ELR (cell line): ENCODE results near the gene CHSY1.
"Not testable (repeated sequence)": the region's sequence is repeated elsewhere in the genome, so short reads cannot be mapped to it uniquely, and the experiment has no call there.

Experiments
- DNase-seq: peaks from one replicate; pipeline ENCODE4 v3.0.0-alpha.2; 2015; ENCODE audit warnings: low read depth

CHSY1 gene

DNA sequence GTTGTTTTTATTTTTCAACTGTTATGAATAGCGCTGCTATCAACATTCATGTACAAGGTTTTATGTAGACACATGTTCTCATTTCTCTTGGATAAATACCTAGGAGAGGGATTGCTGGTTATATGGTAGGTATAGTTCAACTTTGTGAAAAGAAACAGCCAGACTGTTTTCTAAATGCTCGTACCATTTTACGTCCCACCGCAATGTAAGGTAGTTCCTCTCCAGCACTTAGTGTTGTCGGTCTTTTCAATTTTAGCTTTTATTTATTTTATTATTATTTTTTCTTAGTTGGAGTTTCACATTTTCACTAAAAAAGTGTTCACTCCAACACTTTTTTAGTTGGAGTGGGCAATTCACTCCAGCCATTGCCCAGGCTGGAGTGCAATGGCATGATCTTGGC lies 117.1 kb downstream of the CHSY1 start:
- no peak for DNase-seq

- no peak for DNase-seq
Measured at GRCh38 chr15:101133751-101134261, 118.0 kb downstream of the CHSY1 start.

GRCh38 chr15:101133181-101133460 lies 118.7 kb downstream of the CHSY1 start:
- DNase-seq = no peak

- no peak for DNase-seq
Measured at GRCh38 chr15:101132390-101133180, 119.3 kb downstream of the CHSY1 start.

GRCh38 chr15:101131489-101132389 lies 120.1 kb downstream of the CHSY1 start:
- DNase-seq = no peak

DNA sequence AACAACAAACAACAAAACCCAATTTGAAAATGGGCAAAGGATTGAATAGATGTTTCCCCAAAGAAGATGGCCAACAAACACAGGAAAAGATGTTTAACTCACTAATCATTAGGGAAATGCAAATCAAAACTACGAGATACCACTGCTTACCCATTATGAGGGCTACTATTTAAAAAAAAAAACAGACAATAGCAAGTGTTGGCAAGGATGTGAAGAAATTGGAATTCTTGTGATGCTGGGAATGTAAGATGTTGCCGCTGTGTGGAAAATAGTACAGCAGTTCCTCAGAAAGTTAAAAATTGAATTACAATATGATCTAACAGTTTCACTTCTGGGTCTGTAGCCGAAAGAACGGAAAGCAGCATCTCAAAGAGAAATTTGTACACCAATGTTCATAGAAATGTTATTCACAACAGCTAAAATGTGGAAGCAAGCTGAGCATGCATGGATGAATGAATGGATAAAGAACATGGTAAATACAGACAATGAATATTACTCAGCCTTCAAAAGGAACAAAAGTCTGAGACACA lies 121.9 kb downstream of the CHSY1 start:
- no peak for DNase-seq

DNA sequence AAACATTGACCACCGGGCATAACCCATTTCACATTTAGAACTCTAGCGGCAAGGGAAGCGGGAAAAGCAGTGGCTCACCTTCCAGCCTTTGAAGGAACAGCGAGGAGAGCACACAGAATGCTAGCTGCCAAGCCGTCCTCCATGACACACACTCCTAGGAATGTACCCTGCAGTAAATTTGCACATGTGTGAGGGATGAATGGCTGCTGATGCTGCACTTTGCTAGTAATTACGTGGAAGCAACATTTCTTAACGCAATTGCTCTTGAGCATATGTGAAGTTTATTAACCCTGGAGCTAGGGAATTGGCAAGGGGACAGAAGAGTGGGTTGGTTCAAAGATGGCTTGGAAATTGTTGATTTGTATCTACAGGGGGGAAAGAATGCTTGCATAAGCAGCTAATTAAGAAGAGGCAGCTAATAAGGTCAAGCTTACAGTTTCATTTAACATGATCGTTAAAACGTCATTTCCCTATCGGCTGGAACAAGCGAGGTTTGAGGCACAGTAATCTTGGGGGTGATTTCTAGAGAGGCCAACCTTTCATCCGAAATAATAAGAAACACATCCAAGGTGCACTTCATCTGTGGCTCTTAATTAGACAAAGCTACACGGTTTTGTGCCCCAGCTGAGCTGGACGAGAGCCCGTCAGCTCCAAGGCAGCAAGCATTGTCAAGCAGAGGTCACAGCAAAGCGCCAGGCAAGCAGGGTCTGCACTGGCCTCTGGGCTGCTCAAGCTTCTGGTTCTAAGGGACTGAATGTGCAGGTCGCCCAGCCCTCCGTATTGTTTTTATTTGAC lies 123.4 kb downstream of the CHSY1 start:
- DNase-seq = peak; percentile 91

- peak; percentile 87 for DNase-seq
Measured at GRCh38 chr15:101127506-101128076, 124.3 kb downstream of the CHSY1 start.

DNA sequence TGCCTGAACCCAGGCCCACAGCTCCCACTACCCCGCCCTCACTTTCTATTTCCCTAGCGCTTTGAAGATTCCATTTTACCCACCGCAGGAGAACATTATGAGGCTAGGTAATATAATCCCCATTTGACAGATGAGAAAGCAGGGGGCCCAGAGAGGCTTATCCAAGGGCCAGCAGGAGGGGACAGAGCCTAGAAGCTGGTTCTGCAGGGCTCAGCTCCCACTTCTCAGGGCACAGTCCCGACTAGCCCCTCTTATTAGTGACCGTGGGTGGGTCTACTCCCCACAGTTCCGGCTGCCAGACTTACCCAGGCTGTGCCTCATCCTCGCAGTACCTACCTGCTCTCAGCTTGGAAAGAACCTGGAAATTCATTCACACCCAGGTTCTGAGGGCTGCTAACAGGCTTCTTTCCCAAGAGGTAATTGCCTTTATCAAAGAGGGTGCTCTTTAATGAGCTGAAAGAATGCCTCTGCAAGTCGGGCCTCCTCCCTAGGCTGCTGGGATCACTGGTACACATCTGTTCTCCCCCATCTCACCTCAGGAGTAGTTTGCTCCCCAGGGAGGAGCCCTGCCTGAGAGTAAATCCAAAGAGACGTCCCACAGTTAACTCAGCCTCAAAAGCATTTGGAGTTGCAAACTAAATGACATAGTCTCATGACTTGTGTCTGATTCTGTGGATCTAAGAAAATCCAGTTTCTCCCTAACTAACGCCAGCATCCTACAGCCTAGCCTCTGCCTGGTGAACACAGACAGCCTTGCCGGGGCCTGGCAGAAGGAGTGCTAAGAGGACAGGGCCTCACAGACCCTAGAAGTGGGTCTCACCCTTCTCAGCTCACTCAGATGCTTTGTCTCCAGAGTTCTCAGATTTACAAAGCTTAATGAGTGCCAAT lies 125.0 kb downstream of the CHSY1 start:
- DNase-seq = peak; percentile 28

DNA sequence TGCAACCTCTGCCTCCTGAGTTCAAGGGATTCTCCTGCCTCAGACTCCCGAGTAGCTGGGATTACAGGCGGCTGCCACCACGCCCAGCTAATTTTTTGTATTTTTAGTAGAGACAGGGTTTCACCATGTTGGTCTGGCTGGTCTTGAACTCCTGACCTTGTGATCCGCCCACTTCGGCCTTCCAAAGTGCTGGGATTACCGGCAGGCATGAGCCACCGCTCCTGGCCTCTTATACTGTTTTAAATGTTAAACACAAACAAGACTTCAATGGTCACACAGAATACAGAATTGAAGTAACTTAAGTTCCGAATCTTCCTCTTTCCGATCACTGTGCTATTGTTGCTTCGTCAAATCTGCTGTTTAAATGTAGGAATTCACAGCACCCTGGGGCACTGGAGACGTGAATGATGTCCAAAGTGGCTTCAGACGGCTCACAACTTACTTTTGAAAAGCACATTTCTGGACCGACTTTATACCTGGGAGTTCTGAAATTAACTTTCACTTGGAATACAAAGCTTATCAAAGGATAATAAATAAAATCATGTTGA lies 125.9 kb downstream of the CHSY1 start:
- not testable (repeated sequence) for DNase-seq
